HG02943 (cell line): Measurements from ENCODE around the gene TMEM215.

Experiments used
- ATAC-seq: cut with Tn5 transposase; IDR thresholded peaks from one replicate; pipeline ENCODE4 v1.9.1; 2021; ENCODE audit warnings: mild to moderate bottlenecking, low read depth, moderate library complexity; ENCODE audit not compliant: unreplicated experiment

The TMEM215 gene

GRCh38 chr9:32828861-32829260 is 45.5 kb downstream of the TMEM215 start:
- ATAC-seq: no peak

DNA sequence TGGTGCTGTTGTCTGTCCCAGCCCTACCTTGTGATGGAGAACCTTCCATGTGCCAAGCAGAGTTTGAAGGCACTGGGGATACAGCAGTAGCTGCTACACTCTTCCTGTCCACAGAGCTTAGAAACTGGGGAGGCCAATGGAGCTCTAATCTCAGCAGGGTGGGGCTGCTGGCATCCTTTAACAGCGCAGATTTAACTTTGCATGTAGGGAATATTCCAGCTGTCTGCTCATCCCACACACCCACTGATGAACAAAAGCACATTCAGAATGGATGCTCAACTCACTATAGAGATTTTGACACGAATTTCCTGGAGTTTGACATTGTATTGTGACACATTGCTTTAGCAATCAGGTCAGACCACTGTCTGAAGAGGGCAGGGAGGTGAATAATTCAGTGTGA is 49.0 kb downstream of the TMEM215 start:
- ATAC-seq: no peak
